Sigmoid colon (tissue), 3 donors: Measurements from ENCODE around the gene USP17L18.
"Not testable (repeated sequence)": the region's sequence is repeated elsewhere in the genome, so short reads cannot be mapped to it uniquely, and the experiment has no call there.

ENCODE experiments used
- POLR2A ChIP-seq, 2 donors: fragments of 450-650 bp; IDR thresholded peaks; one replicate each; pipeline ENCODE4 v1.6.1; 2016; ENCODE audit warnings: antibody characterized with exemption in 2 of 2, mild to moderate bottlenecking in 2 of 2, moderate library complexity in 2 of 2
- TF ChIP-seq, protein P1 (sequence below), 4 experiments: fragments of 450-650 bp in 3 of 4; fragments of 200-600 bp in 1 of 4; IDR thresholded peaks; one replicate each; pipeline ENCODE4 v1.5.1; 2016 to 2019; ENCODE audit warnings: antibody characterized with exemption in 4 of 4, mild to moderate bottlenecking in 3 of 4, moderate library complexity in 2 of 4

DNA sequence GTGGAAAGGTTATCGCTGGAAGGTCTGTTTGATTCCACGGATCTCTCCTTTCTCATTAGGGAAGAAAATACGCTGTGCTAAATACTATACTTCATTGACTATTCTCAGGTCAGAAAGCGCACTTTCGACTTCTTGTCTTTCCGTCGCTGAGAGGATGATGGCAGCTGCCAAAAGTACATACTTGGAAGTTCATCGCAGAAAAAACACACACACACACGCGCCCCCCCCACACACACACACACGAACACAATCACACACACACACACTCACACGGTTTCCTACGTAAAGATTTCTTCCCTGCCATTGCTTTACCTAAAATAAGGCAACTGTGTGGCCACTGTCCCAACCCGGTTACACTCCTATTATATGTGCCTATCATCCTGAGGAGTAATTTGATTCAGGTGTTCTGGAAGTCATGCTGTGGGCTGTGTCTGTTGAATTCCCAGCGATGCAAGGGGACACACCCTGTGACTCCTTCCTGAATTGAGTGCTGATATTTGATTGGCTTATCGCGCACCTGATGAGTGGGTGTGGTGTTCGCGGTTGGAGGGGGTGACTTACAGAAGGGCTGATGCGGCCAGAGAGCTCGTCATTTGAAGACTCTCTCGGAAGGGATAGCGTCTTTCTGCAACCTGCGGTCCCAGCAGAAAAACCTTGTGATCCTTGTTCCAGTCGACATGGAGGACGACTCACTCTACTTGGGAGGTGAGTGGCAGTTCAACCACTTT is at the start of gene USP17L18:
- TF ChIP-seq, protein P1, sequence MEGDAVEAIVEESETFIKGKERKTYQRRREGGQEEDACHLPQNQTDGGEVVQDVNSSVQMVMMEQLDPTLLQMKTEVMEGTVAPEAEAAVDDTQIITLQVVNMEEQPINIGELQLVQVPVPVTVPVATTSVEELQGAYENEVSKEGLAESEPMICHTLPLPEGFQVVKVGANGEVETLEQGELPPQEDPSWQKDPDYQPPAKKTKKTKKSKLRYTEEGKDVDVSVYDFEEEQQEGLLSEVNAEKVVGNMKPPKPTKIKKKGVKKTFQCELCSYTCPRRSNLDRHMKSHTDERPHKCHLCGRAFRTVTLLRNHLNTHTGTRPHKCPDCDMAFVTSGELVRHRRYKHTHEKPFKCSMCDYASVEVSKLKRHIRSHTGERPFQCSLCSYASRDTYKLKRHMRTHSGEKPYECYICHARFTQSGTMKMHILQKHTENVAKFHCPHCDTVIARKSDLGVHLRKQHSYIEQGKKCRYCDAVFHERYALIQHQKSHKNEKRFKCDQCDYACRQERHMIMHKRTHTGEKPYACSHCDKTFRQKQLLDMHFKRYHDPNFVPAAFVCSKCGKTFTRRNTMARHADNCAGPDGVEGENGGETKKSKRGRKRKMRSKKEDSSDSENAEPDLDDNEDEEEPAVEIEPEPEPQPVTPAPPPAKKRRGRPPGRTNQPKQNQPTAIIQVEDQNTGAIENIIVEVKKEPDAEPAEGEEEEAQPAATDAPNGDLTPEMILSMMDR (IDR thresholded peaks at IDR 0.05): not testable (repeated sequence)
- not testable (repeated sequence) for TF ChIP-seq POLR2A (IDR thresholded peaks at IDR 0.05)
